Panc1 (cell line): ENCODE results near the gene ANTXR2.

Experiments used
- POLR2AphosphoS5 ChIP-seq: IDR thresholded peaks from 2 replicates; pipeline ENCODE4 v1.6.1; 2012; ENCODE audit warnings: mild to moderate bottlenecking, low read depth, low read length, moderate library complexity
- SIN3A ChIP-seq: IDR thresholded peaks from 2 replicates; pipeline ENCODE4 v1.6.1; 2012; ENCODE audit warnings: low read depth, mild to moderate bottlenecking, low read length, moderate library complexity, borderline replicate concordance; ENCODE audit not compliant: insufficient read depth
- TCF7L2 ChIP-seq: IDR thresholded peaks from 2 replicates; pipeline ENCODE4 v1.6.1; 2011; ENCODE audit warnings: mild to moderate bottlenecking, low read depth, low read length, inconsistent platforms
- TF ChIP-seq, protein P1 (sequence below): fragments of 450-650 bp; IDR thresholded peaks from 2 replicates; pipeline ENCODE4 v1.5.1; 2017; ENCODE audit warnings: mild to moderate bottlenecking

DNA sequence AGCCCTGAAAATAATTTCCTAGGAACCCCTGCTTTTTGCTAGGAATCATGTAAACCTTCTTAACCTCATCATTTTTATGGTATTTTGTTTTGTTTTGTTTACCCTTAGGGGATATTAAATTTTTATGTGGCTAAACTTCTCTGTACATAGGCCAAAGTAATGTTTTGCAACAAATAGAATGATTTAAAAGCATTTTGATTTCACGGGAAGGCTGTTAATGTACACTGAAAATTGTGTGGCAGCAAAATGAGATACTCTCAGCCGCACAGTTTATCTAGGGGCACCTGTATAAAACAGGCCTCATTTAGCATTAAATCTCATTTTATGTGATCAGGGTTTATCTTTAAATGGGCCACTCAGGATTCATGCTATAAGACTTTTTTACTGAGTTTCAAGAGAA, 175.0 kb downstream of the ANTXR2 start:
- TF ChIP-seq TCF7L2 = no peak
- TF ChIP-seq SIN3A = no peak
- no peak for TF ChIP-seq POLR2AphosphoS5
- TF ChIP-seq, protein P1, sequence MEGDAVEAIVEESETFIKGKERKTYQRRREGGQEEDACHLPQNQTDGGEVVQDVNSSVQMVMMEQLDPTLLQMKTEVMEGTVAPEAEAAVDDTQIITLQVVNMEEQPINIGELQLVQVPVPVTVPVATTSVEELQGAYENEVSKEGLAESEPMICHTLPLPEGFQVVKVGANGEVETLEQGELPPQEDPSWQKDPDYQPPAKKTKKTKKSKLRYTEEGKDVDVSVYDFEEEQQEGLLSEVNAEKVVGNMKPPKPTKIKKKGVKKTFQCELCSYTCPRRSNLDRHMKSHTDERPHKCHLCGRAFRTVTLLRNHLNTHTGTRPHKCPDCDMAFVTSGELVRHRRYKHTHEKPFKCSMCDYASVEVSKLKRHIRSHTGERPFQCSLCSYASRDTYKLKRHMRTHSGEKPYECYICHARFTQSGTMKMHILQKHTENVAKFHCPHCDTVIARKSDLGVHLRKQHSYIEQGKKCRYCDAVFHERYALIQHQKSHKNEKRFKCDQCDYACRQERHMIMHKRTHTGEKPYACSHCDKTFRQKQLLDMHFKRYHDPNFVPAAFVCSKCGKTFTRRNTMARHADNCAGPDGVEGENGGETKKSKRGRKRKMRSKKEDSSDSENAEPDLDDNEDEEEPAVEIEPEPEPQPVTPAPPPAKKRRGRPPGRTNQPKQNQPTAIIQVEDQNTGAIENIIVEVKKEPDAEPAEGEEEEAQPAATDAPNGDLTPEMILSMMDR = no peak
